HG03565 (cell line): Measurements from ENCODE around the gene PIP4K2A.
A peak's percentile ranks its signal among the peaks of the same experiment; 100 is the strongest.

Experiments used
- ATAC-seq: cut with Tn5 transposase; IDR thresholded peaks from one replicate; pipeline ENCODE4 v1.9.1; 2021; ENCODE audit warnings: mild to moderate bottlenecking, moderate library complexity; ENCODE audit not compliant: unreplicated experiment

PIP4K2A gene

DNA sequence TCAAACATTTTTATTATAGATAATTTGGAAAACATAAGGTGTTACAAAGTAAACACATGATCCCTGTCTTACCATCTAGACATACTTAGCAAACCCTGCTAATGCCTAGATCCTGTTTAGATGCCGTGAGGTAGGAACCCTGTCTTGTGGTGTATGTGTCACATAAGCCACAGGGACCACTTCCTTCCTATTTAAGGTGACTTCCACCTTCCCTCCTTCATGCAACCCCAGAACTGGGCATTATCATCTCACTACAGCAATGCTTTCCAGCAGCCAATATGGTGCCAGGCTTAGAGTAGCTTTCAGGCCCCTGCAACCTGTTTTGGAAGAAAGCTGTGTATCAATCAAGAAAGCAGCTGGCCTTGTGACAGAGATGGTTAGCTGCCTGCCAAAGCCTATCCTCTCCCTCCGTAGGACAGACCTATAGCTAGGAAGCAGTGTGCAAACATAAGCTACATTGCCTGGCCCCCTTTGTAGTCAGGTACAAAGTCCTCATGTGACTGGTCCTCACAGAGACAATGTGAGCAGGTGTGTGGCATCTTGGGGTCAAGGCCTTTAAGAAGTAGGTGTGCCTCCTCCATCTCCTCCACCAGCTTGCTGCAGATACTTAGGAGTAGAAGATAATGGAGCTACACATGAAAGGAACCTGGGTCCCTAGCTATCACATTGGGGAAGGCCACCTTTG, 222.3 kb downstream of the PIP4K2A start:
- no peak for ATAC-seq

GRCh38 chr10:22491480-22491879, 222.9 kb downstream of the PIP4K2A start:
- ATAC-seq, result no peak

DNA sequence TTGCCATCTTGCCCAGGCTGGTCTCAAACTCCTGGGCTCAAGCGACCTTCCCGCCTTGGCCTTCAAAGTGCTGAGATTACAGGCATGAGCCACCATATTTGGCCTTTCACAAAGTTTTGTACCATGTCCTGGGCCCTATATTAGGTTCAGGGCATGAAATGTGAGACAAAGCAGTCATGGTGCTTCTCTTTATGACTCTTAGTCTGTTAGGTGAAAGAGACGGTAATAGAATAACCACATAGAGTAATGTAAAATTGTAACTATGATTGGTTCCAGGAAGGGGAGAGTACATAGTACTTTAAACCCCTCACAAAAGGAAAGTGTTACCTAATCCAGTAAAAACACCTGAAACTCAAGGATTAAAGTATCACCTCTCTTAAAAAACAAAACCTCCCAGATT, 224.4 kb downstream of the PIP4K2A start:
- ATAC-seq, result no peak

DNA sequence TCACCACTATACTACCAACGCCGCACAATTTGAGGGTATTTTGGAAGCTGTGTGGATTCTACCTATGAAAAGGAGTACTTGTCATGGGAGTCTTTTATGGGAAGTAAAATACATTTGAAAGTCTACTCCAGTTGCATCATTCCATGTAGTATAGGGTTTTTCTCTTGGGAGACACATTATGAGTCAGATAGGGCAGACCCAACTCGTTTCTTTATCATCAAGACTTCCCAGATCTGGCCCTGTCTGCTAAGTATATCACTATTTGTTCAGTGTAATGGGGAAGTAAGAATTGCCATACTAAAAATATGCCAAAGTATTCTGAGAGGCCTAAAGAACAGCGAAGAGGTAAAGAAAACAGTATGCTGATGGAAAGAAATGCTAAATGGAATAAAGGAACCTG, 224.9 kb downstream of the PIP4K2A start:
- ATAC-seq, result peak; percentile 41

- ATAC-seq, result no peak
Observed at GRCh38 chr10:22486431-22486830, 227.9 kb downstream of the PIP4K2A start.
